H1 (cell line): Measurements from ENCODE around the gene ELL. TPM values are rescaled to one million over a fixed set of nuclear protein-coding genes. Genes with fewer than 3 reads are reported as not detected.
A peak's percentile ranks its signal among the peaks of the same experiment; 100 is the strongest.

Source experiments
- CTCF ChIA-PET: fragments of 300-600 bp; sonication (Branson Sonifier 250); formaldehyde crosslinking; loops from one replicate; lab custom pipeline; 2021; ENCODE audit not compliant: partially characterized antibody; lab: Charles Lee
- POLR2A ChIA-PET: fragments of 300-600 bp; sonication (Branson Sonifier 250); formaldehyde crosslinking; loops from one replicate; lab custom pipeline; 2021; ENCODE audit warnings: inconsistent platforms; ENCODE audit not compliant: partially characterized antibody; lab: Charles Lee
- DNase-seq, 2 experiments: peaks; one replicate each; pipeline versions ENCODE4 v3.0.0 to v3.0.0-alpha.2; 2010 to 2022; ENCODE audit warnings: low spot score in 2 of 2, low read depth in 1 of 2, mixed read lengths in 1 of 2
- FAIRE-seq: peaks from 2 replicates; lab custom pipeline; 2011; peaks lifted over from hg19 to GRCh38; lab: Jason Lieb, UNC
- H2AFZ ChIP-seq: 2 replicates; pipeline ENCODE4 v1.8.1; 2012; ENCODE audit warnings: low read length, inconsistent platforms
- H2AK5ac ChIP-seq: 2 replicates; pipeline ENCODE4 v1.6.1; 2013; ENCODE audit warnings: low read depth, low read length
- H2BK120ac ChIP-seq: replicated peaks from 2 replicates; pipeline ENCODE3; 2013; ENCODE audit warnings: low read depth, low read length, inconsistent platforms
- H2BK12ac ChIP-seq: 2 replicates; pipeline ENCODE4 v1.6.1; 2013; ENCODE audit warnings: low read depth, low read length
- H2BK15ac ChIP-seq: 2 replicates; pipeline ENCODE4 v1.6.1; 2013; ENCODE audit warnings: low read length
- H2BK20ac ChIP-seq: 2 replicates; pipeline ENCODE4 v1.6.1; 2013; ENCODE audit warnings: low read length
- H2BK5ac ChIP-seq: 2 replicates; pipeline ENCODE4 v1.6.1; 2013; ENCODE audit warnings: low read depth, low read length
- H3K14ac ChIP-seq: 2 replicates; pipeline ENCODE4 v1.6.1; 2013; ENCODE audit warnings: inconsistent platforms; ENCODE audit not compliant: insufficient read length
- H3K18ac ChIP-seq: 2 replicates; pipeline ENCODE4 v1.6.1; 2013; ENCODE audit warnings: low read length; ENCODE audit errors: extremely low read depth
- H3K23ac ChIP-seq: 2 replicates; pipeline ENCODE4 v1.6.1; 2013; ENCODE audit warnings: inconsistent platforms; ENCODE audit not compliant: insufficient read length
- H3K23me2 ChIP-seq: 2 replicates; pipeline ENCODE4 v1.6.1; 2013; ENCODE audit warnings: low read depth, low read length
- H3K27ac ChIP-seq: 2 replicates; pipeline ENCODE4 v1.6.1; 2011; ENCODE audit warnings: low read depth, low read length, inconsistent platforms
- H3K27me3 ChIP-seq, 4 experiments: replicated peaks in 1 of 4; 1 replicate in 1 of 4; 2 replicates in 3 of 4; pipeline versions ENCODE4 v1.6.1 to v1.8.1; 2011 to 2013; ENCODE audit warnings: low read length in 3 of 4, mild to moderate bottlenecking in 3 of 4, inconsistent platforms in 2 of 4, mixed read lengths in 2 of 4, moderate library complexity in 1 of 4; ENCODE audit not compliant: control insufficient read depth in 3 of 4, insufficient read depth in 3 of 4; ENCODE audit errors: extremely low read depth in 1 of 4
- H3K36me3 ChIP-seq, 4 experiments: 2 replicates each; pipeline versions ENCODE4 v1.6.1 to v1.8.1; 2011 to 2013; ENCODE audit warnings: mild to moderate bottlenecking in 4 of 4, low read length in 3 of 4, moderate library complexity in 2 of 4, control low read depth in 1 of 4, inconsistent platforms in 1 of 4; ENCODE audit not compliant: insufficient read depth in 4 of 4, control insufficient read depth in 2 of 4
- H3K4ac ChIP-seq: replicated peaks from 2 replicates; pipeline ENCODE3; 2013; ENCODE audit warnings: low read length, low read depth, mixed read lengths, inconsistent platforms; ENCODE audit not compliant: insufficient read length
- H3K4me1 ChIP-seq, 4 experiments: replicated peaks in 1 of 4; 1 replicate in 1 of 4; 2 replicates in 3 of 4; pipeline versions ENCODE4 v1.6.1 to v1.8.1; 2011 to 2013; ENCODE audit warnings: low read length in 3 of 4, inconsistent platforms in 2 of 4, mixed read lengths in 1 of 4; ENCODE audit not compliant: insufficient read depth in 4 of 4, control insufficient read depth in 3 of 4
- H3K4me2 ChIP-seq, 2 experiments: 2 replicates each; pipeline versions ENCODE4 v1.6.1 to v1.8.1; 2011 to 2013; ENCODE audit warnings: low read depth in 2 of 2, low read length in 2 of 2, control low read depth in 1 of 2, inconsistent platforms in 1 of 2, mild to moderate bottlenecking in 1 of 2; ENCODE audit not compliant: insufficient read depth in 1 of 2
- H3K4me3 ChIP-seq, 4 experiments: fragments of 200-600, 300-600 bp in 1 of 4; sonication (generic), shearing (Covaris generic), sonication (Bioruptor Twin) in 1 of 4; 2 replicates each; pipeline versions ENCODE4 v1.5.1 to v1.8.1; 2011 to 2016; ENCODE audit warnings: low read length in 4 of 4, low read depth in 3 of 4, control low read depth in 2 of 4, inconsistent platforms in 2 of 4, mild to moderate bottlenecking in 2 of 4, mixed read lengths in 1 of 4, moderate library complexity in 1 of 4; ENCODE audit not compliant: insufficient read depth in 2 of 4; ENCODE audit errors: extremely low read depth in 1 of 4
- H3K56ac ChIP-seq: replicated peaks from 2 replicates; pipeline ENCODE3; 2013; ENCODE audit warnings: low read depth, mild to moderate bottlenecking, mixed read lengths, low read length, inconsistent platforms; ENCODE audit not compliant: insufficient read length
- H3K79me1 ChIP-seq: 2 replicates; pipeline ENCODE4 v1.6.1; 2013; ENCODE audit warnings: low read depth, low read length, control low read depth
- H3K79me2 ChIP-seq, 2 experiments: 2 replicates each; pipeline versions ENCODE4 v1.6.1 to v1.8.1; 2012 to 2013; ENCODE audit warnings: low read length in 2 of 2, mild to moderate bottlenecking in 2 of 2, inconsistent platforms in 1 of 2; ENCODE audit not compliant: insufficient read depth in 2 of 2, control insufficient read depth in 1 of 2
- H3K9ac ChIP-seq, 4 experiments: replicated peaks in 1 of 4; 1 replicate in 1 of 4; 2 replicates in 3 of 4; pipeline versions ENCODE4 v1.6.1 to v1.8.1; 2011 to 2013; ENCODE audit warnings: low read depth in 3 of 4, low read length in 3 of 4, control low read depth in 2 of 4, mild to moderate bottlenecking in 2 of 4, moderate library complexity in 2 of 4, inconsistent platforms in 1 of 4; ENCODE audit errors: extremely low read depth in 1 of 4
- H3K9me3 ChIP-seq, 2 experiments: 2 replicates each; pipeline versions ENCODE4 v1.6.1 to v1.8.1; 2012 to 2013; ENCODE audit warnings: mild to moderate bottlenecking in 2 of 2, moderate library complexity in 2 of 2, control low read depth in 1 of 2, inconsistent platforms in 1 of 2, low read depth in 1 of 2, low read length in 1 of 2, mixed read lengths in 1 of 2; ENCODE audit not compliant: insufficient read depth in 2 of 2
- H4K20me1 ChIP-seq, 2 experiments: replicated peaks in 1 of 2; 2 replicates each; pipeline versions ENCODE3 to v1.8.1; 2011 to 2013; ENCODE audit warnings: inconsistent platforms in 2 of 2, low read length in 2 of 2, mild to moderate bottlenecking in 1 of 2; ENCODE audit not compliant: insufficient read depth in 2 of 2, control insufficient read depth in 1 of 2
- H4K5ac ChIP-seq: 2 replicates; pipeline ENCODE4 v1.6.1; 2013; ENCODE audit warnings: low read length, low read depth, mixed read lengths, inconsistent platforms; ENCODE audit not compliant: insufficient read length
- H4K8ac ChIP-seq: 2 replicates; pipeline ENCODE4 v1.8.0; 2013; ENCODE audit warnings: mild to moderate bottlenecking, moderate library complexity, low read length, inconsistent platforms; ENCODE audit not compliant: insufficient read depth; ENCODE audit errors: extremely low read depth
- H4K91ac ChIP-seq: replicated peaks from 2 replicates; pipeline ENCODE3; 2013; ENCODE audit warnings: low read length, mixed read lengths, inconsistent platforms; ENCODE audit not compliant: insufficient read length
- KDM1A ChIP-seq: fragments of 200-600, 300-600 bp; sonication (generic); IDR thresholded peaks from 2 replicates; pipeline ENCODE4 v1.7.1; 2016; ENCODE audit warnings: mild to moderate bottlenecking, low read length, borderline replicate concordance
- KDM5A ChIP-seq: fragments of 200-600 bp; IDR thresholded peaks from 2 replicates; pipeline ENCODE4 v1.7.1; 2012; ENCODE audit warnings: mild to moderate bottlenecking, low read length, inconsistent platforms, mixed read lengths
- WGBS, 2 experiments: shearing (Covaris generic) in 1 of 2; methylation state at CpG; one replicate each; pipeline versions ENCODE4 v1.1.6 to v1.1.7; 2013 to 2015; ENCODE audit warnings: low lambda C conversion rate in 2 of 2, mixed read lengths in 2 of 2, inconsistent platforms in 1 of 2, low coverage in 1 of 2, missing lambda C conversion rate in 1 of 2; ENCODE audit not compliant: insufficient replicate concordance in 2 of 2, insufficient coverage in 1 of 2, insufficient read length in 1 of 2; ENCODE audit errors: extremely low coverage in 1 of 2, missing lambda C conversion rate in 1 of 2; 5-methylcytosine and 5-hydroxymethylcytosine counted together
- polyA plus RNA-seq, 7 experiments: library from polyadenylated mRNA; depleted of rRNA in 3 of 7; stranded (reverse) in 5 of 7; unstranded in 2 of 7; fragments of >200 nt in 5 of 7; fragments of 200-250 nt in 2 of 7; gene quantifications; 1 replicate in 5 of 7; 2 replicates in 1 of 7; 4 replicates in 1 of 7; pipeline versions ENCODE4 v1.2.1 to v1.2.3, GENCODE V29; 2011 to 2013; ENCODE audit warnings: missing spikeins in 2 of 7, mixed read lengths in 2 of 7
- total RNA-seq: library from RNA; stranded (reverse); fragmentation: NEBNext Ultra II Directional; extraction: Animal tissue kit (Norgen Biotek cat#: 25700); gene quantifications from 2 replicates; pipeline ENCODE4 v1.2.1, GENCODE V29; 2021

ELL gene
- total and polyA plus RNA-seq, 2 of the 8 experiments (the other 6 are each of a cell fraction or from before 2014, with no cell fraction given), result 5.2 to 10.5 TPM

DNA sequence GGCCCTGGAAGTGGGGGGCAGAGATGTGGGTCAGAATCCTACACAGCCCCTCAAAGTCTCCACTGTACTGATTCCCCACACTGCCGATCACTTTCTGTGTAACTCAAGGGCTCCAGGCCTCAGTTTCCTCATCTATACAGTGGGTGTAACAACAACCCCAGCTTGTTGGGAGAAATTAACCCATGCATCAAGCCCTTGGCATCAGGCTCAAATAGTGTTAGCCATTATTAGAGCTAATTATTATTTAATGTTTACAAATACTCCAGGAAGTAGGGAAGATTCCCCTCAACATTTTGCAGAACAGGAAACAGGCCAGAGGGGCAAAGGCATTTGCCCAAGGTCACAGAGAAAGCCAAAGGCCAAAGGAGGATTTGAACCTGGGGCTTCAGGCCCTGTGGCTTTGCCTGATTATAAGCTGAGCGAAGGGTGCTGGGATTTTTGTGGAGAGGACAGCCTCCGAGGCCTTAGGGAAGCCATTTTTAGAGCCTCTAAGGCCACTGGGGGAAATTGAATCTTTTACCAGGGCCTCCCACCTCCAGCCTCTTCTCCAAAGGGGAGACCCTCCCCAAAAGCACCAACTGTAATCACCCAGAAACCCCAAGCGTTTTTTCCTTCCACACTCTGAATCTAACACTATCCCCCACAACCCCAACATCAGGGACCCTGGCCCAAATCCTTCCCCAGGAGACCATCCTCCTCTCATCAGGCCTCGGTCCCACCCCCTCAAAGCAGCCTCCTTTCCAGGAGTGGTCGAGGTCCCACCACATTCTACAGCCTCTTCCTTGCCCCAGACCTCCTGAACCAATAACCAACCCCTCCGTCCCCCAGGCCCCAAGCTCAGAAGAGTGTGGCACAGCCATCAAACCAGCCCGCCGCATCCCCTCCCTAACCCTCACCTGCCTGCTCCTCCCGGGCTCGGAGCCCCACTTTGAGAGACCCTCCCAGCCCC, 20.4 kb upstream of the ELL start:
- H3K56ac ChIP-seq, result no peak overlapping the region
- H3K4me1 ChIP-seq, result peaks cover 0 to 9% (median 4%) of the 10 kb centered on the region in 4 experiments; a peak in 1 of 7 replicates
- H4K5ac ChIP-seq, result no peak overlapping the region
- peak overlapping the region; percentile 61 to 77 (median 64) for H3K4me3 ChIP-seq
- H2BK5ac ChIP-seq, result 0 out of 2 replicates have a peak overlapping the region, but pooled peaks have one; percentile 35
- ChIA-PET POLR2A (interaction anchor here (0.8 to 1.4 kb wide), 6 partner anchors 12 to 38 kb away, joined by 3 to 4 read pairs (median 4); partner anchors contain the start of gene UBA52), CTCF (interaction anchor here (0.6 kb wide), 1 partner anchor 17 kb away, joined by 3 read pairs; no protein-coding TSS in a partner anchor)
- DNase-seq (no peak), FAIRE-seq (no peak)
- H3K79me2 ChIP-seq, result peaks cover 0 to 16% of the 10 kb centered on the region in 2 experiments; a peak in 2 of 4 replicates
- no peak overlapping the region for H2AFZ ChIP-seq
- no peak overlapping the region for H4K91ac ChIP-seq
- no peak overlapping the region for H3K14ac ChIP-seq
- H2AK5ac ChIP-seq, result no peak overlapping the region
- no peak overlapping the region for H2BK12ac ChIP-seq
- H3K79me1 ChIP-seq, result no peaks in the 10 kb centered on the region; the same call in 1 of the 2 replicates
- H2BK20ac ChIP-seq, result no peak overlapping the region
- H3K27ac ChIP-seq, result no peak overlapping the region
- WGBS, 2 experiments, result 36% methylated on average over 11 of the region's 11 CpGs; no CpG with 5 or more reads in 1 of the 2 experiments
- peak overlapping the region in 3 of 4 experiments; percentile 8 to 69 (median 32); a peak in 3 of 7 replicates for H3K9ac ChIP-seq
- H2BK15ac ChIP-seq, result no peak overlapping the region
- no peak overlapping the region for H2BK120ac ChIP-seq
- no peaks in the 10 kb centered on the region for H3K9me3 ChIP-seq
- peak overlapping the region; percentile 81 to 84 for H3K4me2 ChIP-seq
- no peak overlapping the region for H3K4ac ChIP-seq
- peak overlapping the region; percentile 21; the same call in 1 of the 2 replicates for H4K8ac ChIP-seq
- H3K23ac ChIP-seq, result no peak overlapping the region
- no peak overlapping the region for H3K18ac ChIP-seq
- peaks cover 0 to 4% of the 10 kb centered on the region in 2 experiments for H4K20me1 ChIP-seq
- peaks cover 9 to 34% (median 21%) of the 10 kb centered on the region in 4 experiments; a peak in 7 of 8 replicates for H3K36me3 ChIP-seq
- H3K23me2 ChIP-seq, result peaks cover 8% of the 10 kb centered on the region
- TF ChIP-seq KDM5A, result no peak
- no peak for TF ChIP-seq KDM1A
- H3K27me3 ChIP-seq, result no peaks in the 10 kb centered on the region
